ENCODE measurements around the gene GABRG3. TPM values are rescaled to one million over a fixed set of nuclear protein-coding genes. Genes with fewer than 3 reads are reported as not detected.
"Not testable (repeated sequence)": the region's sequence is repeated elsewhere in the genome, so short reads cannot be mapped to it uniquely, and the experiment has no call there.

Gene GABRG3
- total RNA-seq, 1 donor from 2014 or later: not detected

- no peaks in the 10 kb centered on the region for H3K4me1 ChIP-seq
- H3K9me3 ChIP-seq: no peaks in the 10 kb centered on the region
- intact Hi-C loops (cut with DNase I): no loop called here
- H3K27me3 ChIP-seq (ENCODE audit: low read depth): peaks cover 4% of the 10 kb centered on the region
- ATAC-seq: no peak
- no peak overlapping the region for H3K4me3 ChIP-seq
- no peak for DNase-seq
- no peak for TF ChIP-seq CTCF (IDR thresholded peaks at IDR 0.05)
- no peaks in the 10 kb centered on the region for H3K36me3 ChIP-seq
- H3K27ac ChIP-seq: no peak overlapping the region
These were observed 14.1 kb downstream of the GABRG3 start for GRCh38 chr15:26985050-26985449.

GRCh38 chr15:26996250-26996649 lies 25.3 kb downstream of the GABRG3 start:
- intact Hi-C loops (cut with DNase I): no loop called here
- no peak for ATAC-seq

GRCh38 chr15:27003003-27003402 lies 32.0 kb downstream of the GABRG3 start:
- H3K4me1 ChIP-seq; H3K4me3 ChIP-seq; ATAC-seq; DNase-seq; H3K36me3 ChIP-seq; intact Hi-C loops (cut with DNase I); H3K27me3 ChIP-seq (ENCODE audit: low read depth); H3K9me3 ChIP-seq; H3K27ac ChIP-seq: not testable (repeated sequence)

More at GRCh38 chr15:26996250-26996649, 25.3 kb downstream of the GABRG3 start:
- TF ChIP-seq CTCF (IDR thresholded peaks at IDR 0.05): no peak
- H3K9me3 ChIP-seq: peaks cover 5% of the 10 kb centered on the region
- no peak overlapping the region for H3K27ac ChIP-seq
- no peaks in the 10 kb centered on the region for H3K4me1 ChIP-seq
- no peak for DNase-seq
- H3K36me3 ChIP-seq: no peaks in the 10 kb centered on the region
- no peak overlapping the region for H3K4me3 ChIP-seq
- no peaks in the 10 kb centered on the region for H3K27me3 ChIP-seq (ENCODE audit: low read depth)

GRCh38 chr15:27004226-27004625 lies 33.2 kb downstream of the GABRG3 start:
- H3K9me3 ChIP-seq; intact Hi-C loops (cut with DNase I); ATAC-seq; H3K27me3 ChIP-seq (ENCODE audit: low read depth); H3K27ac ChIP-seq; DNase-seq; H3K36me3 ChIP-seq; H3K4me1 ChIP-seq; H3K4me3 ChIP-seq: not testable (repeated sequence)

GRCh38 chr15:27017168-27017809 lies 46.3 kb downstream of the GABRG3 start:
- DNase-seq (no peak), ATAC-seq (peak; percentile 77 to 80)
- no peaks in the 10 kb centered on the region for H3K36me3 ChIP-seq
- H3K27me3 ChIP-seq (ENCODE audit: low read depth): peaks cover 3% of the 10 kb centered on the region
- intact Hi-C loops (cut with DNase I): no loop called here
- H3K9me3 ChIP-seq: no peaks in the 10 kb centered on the region
- no peak overlapping the region for H3K27ac ChIP-seq
- TF ChIP-seq CTCF (IDR thresholded peaks at IDR 0.05): peak; percentile 71
- no peak overlapping the region for H3K4me3 ChIP-seq
- no peaks in the 10 kb centered on the region for H3K4me1 ChIP-seq

- DNase-seq (no peak), ATAC-seq (no peak)
- Histone ChIP-seq H3K9me3 (no peaks in the 10 kb centered on the region), H3K4me3 (no peak overlapping the region), H3K4me1 (no peaks in the 10 kb centered on the region), H3K27me3 (ENCODE audit: low read depth) (peaks cover 3% of the 10 kb centered on the region), H3K36me3 (no peaks in the 10 kb centered on the region), H3K27ac (no peak overlapping the region)
- intact Hi-C loops (cut with DNase I): no loop called here
- TF ChIP-seq CTCF (IDR thresholded peaks at IDR 0.05): no peak
These were observed 48.7 kb downstream of the GABRG3 start for GRCh38 chr15:27019687-27020086.
